ENCODE data around the gene CYP27C1. TPM values are rescaled to one million over a fixed set of nuclear protein-coding genes. Genes with fewer than 3 reads are reported as not detected.

Gene CYP27C1
- total RNA-seq, 1 donor from 2014 or later = 5.7 TPM

DNA sequence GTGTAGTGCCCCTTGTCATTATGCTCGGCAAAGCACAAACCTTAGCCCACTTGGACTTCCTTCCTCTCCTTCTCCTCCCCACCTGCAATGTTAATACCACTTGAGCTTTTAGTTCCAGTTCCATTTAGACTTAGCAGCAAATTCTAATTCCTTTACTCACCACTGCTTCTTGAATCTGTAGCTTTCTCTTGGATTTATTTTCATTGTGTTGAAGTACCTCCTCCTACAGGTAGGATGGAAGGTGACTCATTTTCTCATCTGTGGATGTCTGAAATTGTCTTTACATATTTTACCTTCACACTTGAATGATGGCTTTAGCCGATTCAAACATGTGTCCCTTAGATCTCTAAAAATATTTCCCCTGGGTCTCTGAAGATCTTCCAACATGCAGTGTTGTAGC is 80.3 kb downstream of the CYP27C1 start:
- FAIRE-seq = no peak
- peaks cover 16% of the 10 kb centered on the region for H3K4me1 ChIP-seq (ENCODE audit: insufficient read depth, low read length)
- H3K9me3 Mint-ChIP-seq (ENCODE audit: unreplicated experiment) = peaks cover 8% of the 10 kb centered on the region

DNA sequence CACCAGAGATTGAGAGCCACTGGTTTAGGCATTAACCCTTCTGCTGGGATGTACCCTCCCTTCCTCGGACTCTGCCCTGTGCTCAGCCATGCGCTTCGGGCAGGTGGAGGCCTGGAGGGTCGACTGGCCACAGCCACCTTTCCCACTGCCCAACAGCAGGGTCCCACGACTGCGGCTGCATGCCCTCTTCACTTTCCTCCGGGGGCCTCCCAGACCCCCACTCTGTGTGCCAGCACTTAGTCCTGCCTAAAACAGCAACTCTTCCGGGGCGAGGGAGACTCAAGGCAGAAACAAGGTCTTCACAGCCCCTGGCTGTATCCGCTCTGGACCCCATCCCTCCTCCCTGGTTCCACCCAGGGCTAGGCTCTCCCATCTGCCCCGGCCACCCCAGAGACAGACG is 81.8 kb downstream of the CYP27C1 start:
- no peaks in the 10 kb centered on the region for H3K79me2 ChIP-seq (ENCODE audit: insufficient read depth, low read length)
- Mint-ChIP-seq H3K27me3 (ENCODE audit: low read depth, unreplicated experiment) (peaks cover 21% of the 10 kb centered on the region), H3K36me3 (ENCODE audit: low read depth, unreplicated experiment) (no peaks in the 10 kb centered on the region), H3K27ac (ENCODE audit: unreplicated experiment) (no peak overlapping the region), H3K4me1 (ENCODE audit: low read depth, unreplicated experiment) (no peaks in the 10 kb centered on the region), H3K4me3 (ENCODE audit: unreplicated experiment) (no peak overlapping the region), H3K9me3 (ENCODE audit: unreplicated experiment) (peaks cover 8% of the 10 kb centered on the region)
- no peak overlapping the region for H2AFZ ChIP-seq (ENCODE audit: low read depth, low read length)
- TF ChIP-seq, protein P1, sequence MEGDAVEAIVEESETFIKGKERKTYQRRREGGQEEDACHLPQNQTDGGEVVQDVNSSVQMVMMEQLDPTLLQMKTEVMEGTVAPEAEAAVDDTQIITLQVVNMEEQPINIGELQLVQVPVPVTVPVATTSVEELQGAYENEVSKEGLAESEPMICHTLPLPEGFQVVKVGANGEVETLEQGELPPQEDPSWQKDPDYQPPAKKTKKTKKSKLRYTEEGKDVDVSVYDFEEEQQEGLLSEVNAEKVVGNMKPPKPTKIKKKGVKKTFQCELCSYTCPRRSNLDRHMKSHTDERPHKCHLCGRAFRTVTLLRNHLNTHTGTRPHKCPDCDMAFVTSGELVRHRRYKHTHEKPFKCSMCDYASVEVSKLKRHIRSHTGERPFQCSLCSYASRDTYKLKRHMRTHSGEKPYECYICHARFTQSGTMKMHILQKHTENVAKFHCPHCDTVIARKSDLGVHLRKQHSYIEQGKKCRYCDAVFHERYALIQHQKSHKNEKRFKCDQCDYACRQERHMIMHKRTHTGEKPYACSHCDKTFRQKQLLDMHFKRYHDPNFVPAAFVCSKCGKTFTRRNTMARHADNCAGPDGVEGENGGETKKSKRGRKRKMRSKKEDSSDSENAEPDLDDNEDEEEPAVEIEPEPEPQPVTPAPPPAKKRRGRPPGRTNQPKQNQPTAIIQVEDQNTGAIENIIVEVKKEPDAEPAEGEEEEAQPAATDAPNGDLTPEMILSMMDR (IDR thresholded peaks at IDR 0.05; ENCODE audit: insufficient read depth, low read depth, low read length) = no peak
- no peak for TF ChIP-seq EZH2 (IDR thresholded peaks at IDR 0.05; ENCODE audit: insufficient read depth, low read length)
- FAIRE-seq (no peak), DNase-seq (ENCODE audit: low read depth) (no peak)
- H3K4me1 ChIP-seq (ENCODE audit: insufficient read depth, low read length) = peaks cover 1% of the 10 kb centered on the region
- H3K9me3 ChIP-seq (ENCODE audit: insufficient read depth, low read depth, low read length) = no peaks in the 10 kb centered on the region
- H3K27ac ChIP-seq (ENCODE audit: low read depth, low read length) = no peak overlapping the region
- H3K4me2 ChIP-seq (ENCODE audit: low read length) = no peak overlapping the region
- no peak overlapping the region for H3K9ac ChIP-seq (ENCODE audit: low read length)
- no peak overlapping the region for H3K4me3 ChIP-seq (ENCODE audit: insufficient read depth, low read depth, low read length)
- no peaks in the 10 kb centered on the region for H3K36me3 ChIP-seq (ENCODE audit: insufficient read depth, low read length)
- H3K27me3 ChIP-seq (ENCODE audit: insufficient read depth, low read length) = no peaks in the 10 kb centered on the region
- no peaks in the 10 kb centered on the region for H4K20me1 ChIP-seq (ENCODE audit: insufficient read depth, low read length)

More for the DNA sequence above, 80.3 kb downstream of the CYP27C1 start:
- Mint-ChIP-seq H3K27me3 (ENCODE audit: low read depth, unreplicated experiment) (peaks cover 14% of the 10 kb centered on the region), H3K4me1 (ENCODE audit: low read depth, unreplicated experiment) (peaks cover 10% of the 10 kb centered on the region), H3K27ac (ENCODE audit: unreplicated experiment) (no peak overlapping the region), H3K4me3 (ENCODE audit: unreplicated experiment) (no peak overlapping the region), H3K36me3 (ENCODE audit: low read depth, unreplicated experiment) (no peaks in the 10 kb centered on the region)
- no peaks in the 10 kb centered on the region for H3K36me3 ChIP-seq (ENCODE audit: insufficient read depth, low read length)
- no peaks in the 10 kb centered on the region for H3K79me2 ChIP-seq (ENCODE audit: insufficient read depth, low read length)
- TF ChIP-seq, protein P1 (IDR thresholded peaks at IDR 0.05; ENCODE audit: insufficient read depth, low read depth, low read length) = no peak
- no peak for TF ChIP-seq EZH2 (IDR thresholded peaks at IDR 0.05; ENCODE audit: insufficient read depth, low read length)
- no peaks in the 10 kb centered on the region for H3K9me3 ChIP-seq (ENCODE audit: insufficient read depth, low read depth, low read length)
- DNase-seq (ENCODE audit: low read depth) = no peak
- no peaks in the 10 kb centered on the region for H4K20me1 ChIP-seq (ENCODE audit: insufficient read depth, low read length)
- H3K27me3 ChIP-seq (ENCODE audit: insufficient read depth, low read length) = no peaks in the 10 kb centered on the region
- no peak overlapping the region for H2AFZ ChIP-seq (ENCODE audit: low read depth, low read length)
- H3K4me3 ChIP-seq (ENCODE audit: insufficient read depth, low read depth, low read length) = no peak overlapping the region
- H3K27ac ChIP-seq (ENCODE audit: low read depth, low read length) = no peak overlapping the region
- no peak overlapping the region for H3K4me2 ChIP-seq (ENCODE audit: low read length)
- H3K9ac ChIP-seq (ENCODE audit: low read length) = no peak overlapping the region

DNA sequence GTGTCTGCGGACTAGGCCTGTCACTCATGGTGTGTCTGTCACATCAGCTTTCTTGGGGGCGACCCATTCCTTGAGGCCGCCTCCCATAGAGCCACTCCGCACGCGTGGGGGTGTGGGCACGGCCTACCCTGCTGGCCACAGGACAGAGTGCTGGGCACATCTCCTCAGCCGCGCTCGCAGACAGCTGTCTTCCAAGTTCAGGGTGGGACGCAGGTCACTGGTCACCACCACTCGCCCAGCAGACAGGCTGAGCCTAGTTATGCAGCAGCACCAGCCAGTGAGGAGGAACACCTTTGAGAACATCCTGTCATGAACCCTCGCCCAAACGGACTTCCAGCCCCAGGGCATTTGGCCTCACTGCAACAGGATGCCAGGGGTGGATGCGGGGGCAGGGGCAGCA is 82.4 kb downstream of the CYP27C1 start:
- H4K20me1 ChIP-seq (ENCODE audit: insufficient read depth, low read length) = no peaks in the 10 kb centered on the region
- H3K36me3 ChIP-seq (ENCODE audit: insufficient read depth, low read length) = no peaks in the 10 kb centered on the region
- no peak overlapping the region for H3K9ac ChIP-seq (ENCODE audit: low read length)
- Mint-ChIP-seq H3K27ac (ENCODE audit: unreplicated experiment) (no peak overlapping the region), H3K9me3 (ENCODE audit: unreplicated experiment) (peaks cover 8% of the 10 kb centered on the region), H3K4me1 (ENCODE audit: low read depth, unreplicated experiment) (no peaks in the 10 kb centered on the region), H3K4me3 (ENCODE audit: unreplicated experiment) (no peak overlapping the region), H3K36me3 (ENCODE audit: low read depth, unreplicated experiment) (no peaks in the 10 kb centered on the region), H3K27me3 (ENCODE audit: low read depth, unreplicated experiment) (peaks cover 21% of the 10 kb centered on the region)
- no peaks in the 10 kb centered on the region for H3K27me3 ChIP-seq (ENCODE audit: insufficient read depth, low read length)
- no peak for FAIRE-seq
- H3K4me1 ChIP-seq (ENCODE audit: insufficient read depth, low read length) = no peaks in the 10 kb centered on the region
- no peaks in the 10 kb centered on the region for H3K79me2 ChIP-seq (ENCODE audit: insufficient read depth, low read length)
- no peak overlapping the region for H3K4me2 ChIP-seq (ENCODE audit: low read length)
- H3K9me3 ChIP-seq (ENCODE audit: insufficient read depth, low read depth, low read length) = no peaks in the 10 kb centered on the region
- H3K27ac ChIP-seq (ENCODE audit: low read depth, low read length) = no peak overlapping the region
- no peak for DNase-seq (ENCODE audit: low read depth)
- TF ChIP-seq, protein P1 (IDR thresholded peaks at IDR 0.05; ENCODE audit: insufficient read depth, low read depth, low read length) = no peak
- no peak for TF ChIP-seq EZH2 (IDR thresholded peaks at IDR 0.05; ENCODE audit: insufficient read depth, low read length)
- H2AFZ ChIP-seq (ENCODE audit: low read depth, low read length) = no peak overlapping the region
- H3K4me3 ChIP-seq (ENCODE audit: insufficient read depth, low read depth, low read length) = no peak overlapping the region

All from astrocyte (in vitro differentiated cells and primary cell).